ENCODE results near the gene KRT83.
"Not testable (repeated sequence)": the region's sequence is repeated elsewhere in the genome, so short reads cannot be mapped to it uniquely, and the experiment has no call there.

Gene KRT83

GRCh38 chr12:52352951-52353350, 31.8 kb upstream of the KRT83 start:
- DNase-seq: no peak

- DNase-seq: no peak
Observed at GRCh38 chr12:52351196-52352059, 30.2 kb upstream of the KRT83 start.

GRCh38 chr12:52350786-52351185, 29.6 kb upstream of the KRT83 start:
- DNase-seq: no peak

GRCh38 chr12:52350021-52350620, 28.9 kb upstream of the KRT83 start:
- no peak for DNase-seq

- no peak for DNase-seq
Observed at GRCh38 chr12:52349196-52349595, 28.0 kb upstream of the KRT83 start.

- DNase-seq: no peak
Observed at GRCh38 chr12:52347551-52348510, 26.6 kb upstream of the KRT83 start.

- DNase-seq: no peak
Observed at GRCh38 chr12:52347016-52347415, 25.8 kb upstream of the KRT83 start.

GRCh38 chr12:52346593-52346992, 25.4 kb upstream of the KRT83 start:
- DNase-seq: no peak

GRCh38 chr12:52345041-52345440, 23.8 kb upstream of the KRT83 start:
- DNase-seq: not testable (repeated sequence)

- DNase-seq: no peak
Observed at GRCh38 chr12:52344111-52344510, 22.9 kb upstream of the KRT83 start.

GRCh38 chr12:52343550-52343949, 22.4 kb upstream of the KRT83 start:
- no peak for DNase-seq

- DNase-seq: no peak
Observed at GRCh38 chr12:52342781-52343490, 21.7 kb upstream of the KRT83 start.

- no peak for DNase-seq
Observed at GRCh38 chr12:52341066-52341580, 19.9 kb upstream of the KRT83 start.

- no peak for DNase-seq
Observed at GRCh38 chr12:52338241-52338960, 17.2 kb upstream of the KRT83 start.

GRCh38 chr12:52337054-52337453, 15.9 kb upstream of the KRT83 start:
- DNase-seq: no peak

GRCh38 chr12:52336641-52337040, 15.4 kb upstream of the KRT83 start:
- no peak for DNase-seq

GRCh38 chr12:52335598-52336262, 14.5 kb upstream of the KRT83 start:
- DNase-seq: no peak

GRCh38 chr12:52334185-52334584, 13.0 kb upstream of the KRT83 start:
- no peak for DNase-seq

- DNase-seq: no peak
Observed at GRCh38 chr12:52333321-52333720, 12.1 kb upstream of the KRT83 start.

- no peak for DNase-seq
Observed at GRCh38 chr12:52332381-52332780, 11.2 kb upstream of the KRT83 start.

GRCh38 chr12:52331833-52332232, 10.6 kb upstream of the KRT83 start:
- DNase-seq: no peak
